ENCODE measurements around the gene CERK.

- TF ChIP-seq POLR2AphosphoS5 (IDR thresholded peaks at IDR 0.05; ENCODE audit: borderline replicate concordance, low read depth, low read length) (no peak), EZH2 (IDR thresholded peaks at IDR 0.05) (no peak), FOXP2 (optimal IDR thresholded peaks at IDR 0.05; ENCODE audit: control extremely low read depth, extremely low read length, insufficient read depth) (no peak)
Observed at GRCh38 chr22:46663001-46663400, 75.1 kb downstream of the CERK start.

All from SK-N-MC (cell line).